Fibroblast of villous mesenchyme (primary cell): ENCODE measurements around the gene ZNF334. TPM values are rescaled to one million over a fixed set of nuclear protein-coding genes. Genes with fewer than 3 reads are reported as not detected.

ENCODE experiments used
- DNase-seq: peaks from one replicate; pipeline ENCODE4 v3.0.0-alpha.2; 2010; ENCODE audit warnings: low read depth
- H3K4me3 ChIP-seq: 2 replicates; pipeline ENCODE4 v1.5.1; 2011; ENCODE audit warnings: low read depth, mild to moderate bottlenecking, low read length
- CTCF ChIP-seq: IDR thresholded peaks from 2 replicates; pipeline ENCODE4 v1.5.1; 2012; ENCODE audit warnings: low read depth, mild to moderate bottlenecking, low read length; ENCODE audit not compliant: insufficient read depth
- total RNA-seq: library from RNA; depleted of rRNA; stranded (reverse); fragments of >200 nt; gene quantifications from 2 replicates; pipeline ENCODE4 v1.2.3, GENCODE V29; 2012

ZNF334 gene
- total RNA-seq, 1 donor, result 2.6 TPM

- no peak overlapping the region for H3K4me3 ChIP-seq
- TF ChIP-seq CTCF, result no peak
- DNase-seq, result no peak
Measured at GRCh38 chr20:46541229-46541935, 28.0 kb upstream of the ZNF334 start.

- no peak for TF ChIP-seq CTCF
- no peak for DNase-seq
- H3K4me3 ChIP-seq, result no peak overlapping the region
Measured at GRCh38 chr20:46539113-46539512, 25.8 kb upstream of the ZNF334 start.

GRCh38 chr20:46530640-46531039, 17.3 kb upstream of the ZNF334 start:
- no peak for DNase-seq
- H3K4me3 ChIP-seq, result no peak overlapping the region
- no peak for TF ChIP-seq CTCF

GRCh38 chr20:46523696-46524328, 10.5 kb upstream of the ZNF334 start:
- H3K4me3 ChIP-seq, result no peak overlapping the region
- peak; percentile 14 for DNase-seq
- no peak for TF ChIP-seq CTCF

- DNase-seq, result no peak
- TF ChIP-seq CTCF, result no peak
- H3K4me3 ChIP-seq, result no peak overlapping the region
Measured at GRCh38 chr20:46523108-46523507, 9.7 kb upstream of the ZNF334 start.

GRCh38 chr20:46520976-46521579, 7.7 kb upstream of the ZNF334 start:
- peak; percentile 48 for DNase-seq
- peak; percentile 68 for TF ChIP-seq CTCF
- H3K4me3 ChIP-seq, result no peak overlapping the region
